Karpas-422 (cell line): ENCODE results near the gene EGLN2. TPM values are rescaled to one million over a fixed set of nuclear protein-coding genes. Genes with fewer than 3 reads are reported as not detected.
"Not testable (repeated sequence)": the region's sequence is repeated elsewhere in the genome, so short reads cannot be mapped to it uniquely, and the experiment has no call there.

Experiments used
- DNase-seq: peaks from one replicate; pipeline ENCODE4 v3.0.0-alpha.2; 2015
- H2AFZ ChIP-seq: fragments of 200-600 bp; sonication (generic); 2 replicates; pipeline ENCODE4 v1.6.1; 2014; ENCODE audit warnings: antibody characterized with exemption, low read length, mixed read lengths
- H3K27ac ChIP-seq: fragments of 200-600 bp; sonication (generic); 2 replicates; pipeline ENCODE4 v1.5.1; 2014; ENCODE audit warnings: mild to moderate bottlenecking, low read length, moderate library complexity
- H3K27me3 ChIP-seq: fragments of 200-600 bp; sonication (generic); 2 replicates; pipeline ENCODE4 v1.6.1; 2014; ENCODE audit warnings: low read length, mixed read lengths
- H3K36me3 ChIP-seq: fragments of 200-600 bp; sonication (generic); 2 replicates; pipeline ENCODE4 v1.6.1; 2014; ENCODE audit warnings: low read length, mixed read lengths; ENCODE audit not compliant: insufficient read depth
- H3K4me1 ChIP-seq: fragments of 200-600 bp; sonication (generic); 2 replicates; pipeline ENCODE4 v1.6.1; 2014; ENCODE audit warnings: mild to moderate bottlenecking, low read length, mixed read lengths
- H3K4me2 ChIP-seq: fragments of 200-600 bp; sonication (generic); 2 replicates; pipeline ENCODE4 v1.6.1; 2014; ENCODE audit warnings: low read length, low read depth, mild to moderate bottlenecking; ENCODE audit not compliant: poor library complexity, severe bottlenecking
- H3K4me3 ChIP-seq: fragments of 200-600 bp; sonication (generic); 2 replicates; pipeline ENCODE4 v1.5.1; 2014; ENCODE audit warnings: mild to moderate bottlenecking, antibody characterized with exemption, low read length, mixed read lengths
- H3K79me2 ChIP-seq: fragments of 200-600 bp; sonication (generic); 2 replicates; pipeline ENCODE4 v1.6.1; 2014; ENCODE audit warnings: mild to moderate bottlenecking, low read length, mixed read lengths
- H3K9ac ChIP-seq: fragments of 200-600 bp; sonication (generic); 2 replicates; pipeline ENCODE4 v1.6.0; 2014; ENCODE audit warnings: low read length
- H3K9me2 ChIP-seq: fragments of 200-600 bp; sonication (generic), shearing (Covaris generic); replicated peaks from 2 replicates; pipeline ENCODE4 v1.6.0; 2014; ENCODE audit warnings: mild to moderate bottlenecking, low read length, moderate library complexity; ENCODE audit not compliant: insufficient read depth
- H3K9me3 ChIP-seq: fragments of 300-700, 200-600 bp; sonication (generic); 2 replicates; pipeline ENCODE4 v1.6.1; 2014; ENCODE audit warnings: low read length, mixed read lengths
- H4K20me1 ChIP-seq: fragments of 200-600 bp; sonication (generic); 2 replicates; pipeline ENCODE4 v1.6.1; 2014; ENCODE audit warnings: mild to moderate bottlenecking, antibody characterized with exemption, low read length, low read depth; ENCODE audit not compliant: insufficient read depth
- total RNA-seq: library from RNA; depleted of rRNA; stranded (reverse); fragments of >200 nt; shearing (Covaris generic); gene quantifications from 2 replicates; pipeline ENCODE4 v1.2.3, GENCODE V29; 2014; ENCODE audit warnings: low replicate concordance

EGLN2 gene
- total RNA-seq, 1 experiment from 2014 or later = 49.4 TPM

- H3K9ac ChIP-seq, H3K27ac ChIP-seq: not testable (repeated sequence)
- DNase-seq = peak; percentile 81
Observed at GRCh38 chr19:40771101-40771862, 27.7 kb upstream of the EGLN2 start.

GRCh38 chr19:40774916-40775631, 23.9 kb upstream of the EGLN2 start, which contains the start of gene MIA:
TSS of gene MIA (plus strand) at chr19:40775521. CDS start at chr19:40775543, 22 bp downstream.
- H3K36me3 ChIP-seq = no peaks in the 10 kb centered on the region
- no peaks in the 10 kb centered on the region for H3K27me3 ChIP-seq
- H2AFZ ChIP-seq = no peak within 1 kb of the TSS
- H4K20me1 ChIP-seq = no peaks in the 10 kb centered on the region
- H3K4me1 ChIP-seq = peaks cover 23% of the 10 kb centered on the region
- H3K4me2 ChIP-seq = no peak within 1 kb of the TSS
- H3K27ac ChIP-seq = peak within 1 kb of the TSS; percentile 100; the same call in 1 of the 2 replicates
- no peaks in the 10 kb centered on the region for H3K9me2 ChIP-seq
- peaks cover 8% of the 10 kb centered on the region; the same call in 1 of the 2 replicates for H3K79me2 ChIP-seq
- H3K9ac ChIP-seq = no peak within 1 kb of the TSS
- no peak for DNase-seq
- no peak within 1 kb of the TSS for H3K4me3 ChIP-seq
- no peaks in the 10 kb centered on the region for H3K9me3 ChIP-seq

More at GRCh38 chr19:40771101-40771862, 27.7 kb upstream of the EGLN2 start:
- H3K27me3 ChIP-seq, H2AFZ ChIP-seq, H3K4me3 ChIP-seq, H3K4me2 ChIP-seq, H3K9me3 ChIP-seq, H3K79me2 ChIP-seq, H3K36me3 ChIP-seq, H3K4me1 ChIP-seq, H3K9me2 ChIP-seq, H4K20me1 ChIP-seq: not testable (repeated sequence)

- Histone ChIP-seq H3K79me2 (peaks cover 11% of the 10 kb centered on the region; the same call in 1 of the 2 replicates), H3K4me3 (no peak overlapping the region), H3K27ac (no peak overlapping the region), H4K20me1 (no peaks in the 10 kb centered on the region), H3K9me2 (no peaks in the 10 kb centered on the region), H3K9ac (no peak overlapping the region), H3K4me1 (peaks cover 23% of the 10 kb centered on the region), H2AFZ (no peak overlapping the region), H3K27me3 (no peaks in the 10 kb centered on the region), H3K9me3 (no peaks in the 10 kb centered on the region), H3K4me2 (no peak overlapping the region), H3K36me3 (no peaks in the 10 kb centered on the region)
- no peak for DNase-seq
Observed at GRCh38 chr19:40775632-40776022, 23.4 kb upstream of the EGLN2 start.

GRCh38 chr19:40776364-40776763, 22.6 kb upstream of the EGLN2 start:
- no peaks in the 10 kb centered on the region for H3K36me3 ChIP-seq
- peaks cover 23% of the 10 kb centered on the region for H3K4me1 ChIP-seq
- no peak overlapping the region for H2AFZ ChIP-seq
- H4K20me1 ChIP-seq = no peaks in the 10 kb centered on the region
- no peak overlapping the region for H3K9ac ChIP-seq
- H3K4me2 ChIP-seq = peak overlapping the region; percentile 96
- no peak overlapping the region for H3K4me3 ChIP-seq
- no peaks in the 10 kb centered on the region for H3K9me3 ChIP-seq
- H3K27ac ChIP-seq = peak overlapping the region; percentile 100
- H3K9me2 ChIP-seq = no peaks in the 10 kb centered on the region
- no peak for DNase-seq
- peaks cover 11% of the 10 kb centered on the region; the same call in 1 of the 2 replicates for H3K79me2 ChIP-seq
- no peaks in the 10 kb centered on the region for H3K27me3 ChIP-seq

GRCh38 chr19:40776932-40777644, 21.9 kb upstream of the EGLN2 start:
- peak overlapping the region; percentile 98 for H3K9ac ChIP-seq
- H4K20me1 ChIP-seq = no peaks in the 10 kb centered on the region
- H3K4me2 ChIP-seq = peak overlapping the region; percentile 96
- no peaks in the 10 kb centered on the region for H3K9me3 ChIP-seq
- peak; percentile 98 for DNase-seq
- H2AFZ ChIP-seq = no peak overlapping the region
- no peaks in the 10 kb centered on the region for H3K9me2 ChIP-seq
- H3K4me3 ChIP-seq = peak overlapping the region; percentile 77
- H3K4me1 ChIP-seq = peaks cover 23% of the 10 kb centered on the region
- no peaks in the 10 kb centered on the region for H3K27me3 ChIP-seq
- H3K27ac ChIP-seq = peak overlapping the region; percentile 100
- no peaks in the 10 kb centered on the region for H3K36me3 ChIP-seq
- peaks cover 11% of the 10 kb centered on the region; the same call in 1 of the 2 replicates for H3K79me2 ChIP-seq

GRCh38 chr19:40777645-40777936, 21.4 kb upstream of the EGLN2 start:
- peaks cover 11% of the 10 kb centered on the region; the same call in 1 of the 2 replicates for H3K79me2 ChIP-seq
- peak overlapping the region; percentile 77 for H3K4me3 ChIP-seq
- H3K9me3 ChIP-seq = no peaks in the 10 kb centered on the region
- peak overlapping the region; percentile 96 for H3K4me2 ChIP-seq
- peak overlapping the region; percentile 100 for H3K27ac ChIP-seq
- H3K9ac ChIP-seq = peak overlapping the region; percentile 98
- H4K20me1 ChIP-seq = no peaks in the 10 kb centered on the region
- H3K27me3 ChIP-seq = no peaks in the 10 kb centered on the region
- H2AFZ ChIP-seq = no peak overlapping the region
- H3K9me2 ChIP-seq = no peaks in the 10 kb centered on the region
- H3K4me1 ChIP-seq = peaks cover 23% of the 10 kb centered on the region
- no peaks in the 10 kb centered on the region for H3K36me3 ChIP-seq
- no peak for DNase-seq

- peak within 1 kb of the TSS; percentile 96 for H3K4me2 ChIP-seq
- peaks cover 23% of the 10 kb centered on the region for H3K4me1 ChIP-seq
- H3K36me3 ChIP-seq = no peaks in the 10 kb centered on the region
- no peaks in the 10 kb centered on the region for H3K9me2 ChIP-seq
- H3K79me2 ChIP-seq = peaks cover 11% of the 10 kb centered on the region; the same call in 1 of the 2 replicates
- H2AFZ ChIP-seq = no peak within 1 kb of the TSS
- peak within 1 kb of the TSS; percentile 77 for H3K4me3 ChIP-seq
- peak within 1 kb of the TSS; percentile 98 for H3K9ac ChIP-seq
- no peaks in the 10 kb centered on the region for H4K20me1 ChIP-seq
- H3K9me3 ChIP-seq = no peaks in the 10 kb centered on the region
- DNase-seq = peak; percentile 100
- H3K27me3 ChIP-seq = no peaks in the 10 kb centered on the region
- peak within 1 kb of the TSS; percentile 100 for H3K27ac ChIP-seq
Observed at GRCh38 chr19:40777937-40778705, 20.9 kb upstream of the EGLN2 start, which contains the start of gene RAB4B. TSS of gene RAB4B (plus strand) at chr19:40778247. CDS start at chr19:40778376, 129 bp downstream.
